ENCODE results near the gene PPP1R14B. TPM values are rescaled to one million over a fixed set of nuclear protein-coding genes. Genes with fewer than 3 reads are reported as not detected.
A peak's percentile ranks its signal among the peaks of the same experiment; 100 is the strongest.

Gene PPP1R14B
- total and polyA plus RNA-seq, 2 of the 13 experiments (the other 11 are each of a cell fraction or from before 2014, with no cell fraction given): 110 to 148 TPM

DNA sequence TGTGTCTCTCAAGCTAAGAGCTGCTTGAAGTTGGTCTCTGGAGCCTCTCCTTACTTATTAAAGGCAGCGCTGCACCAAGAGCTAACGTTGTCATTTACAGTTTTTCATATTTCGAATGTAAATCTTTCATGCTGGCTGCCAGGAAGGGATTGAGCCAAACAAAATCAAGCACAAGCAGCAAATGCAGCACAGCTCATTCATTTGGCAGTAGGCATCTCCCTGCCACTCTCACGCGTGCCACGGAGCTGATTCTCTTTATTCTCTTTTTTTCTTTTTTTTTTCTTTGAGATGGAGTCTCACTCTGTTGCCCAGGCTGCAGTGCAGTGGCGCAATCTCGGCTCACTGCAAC, 13.8 kb downstream of the PPP1R14B start:
- no peak for FAIRE-seq
- no peak for ATAC-seq
- no peak for DNase-seq (ENCODE audit: low spot score)
- Histone ChIP-seq H3K4me1 (ENCODE audit: insufficient read depth, low read length) (peaks cover 68% of the 10 kb centered on the region), H3K9ac (ENCODE audit: insufficient read depth, low read depth, low read length) (0 out of 2 replicates have a peak overlapping the region, but pooled peaks have one; percentile 3), H2AFZ (ENCODE audit: low read length) (no peak overlapping the region), H3K9me3 (ENCODE audit: low read length) (no peaks in the 10 kb centered on the region), H3K36me3 (replicated peaks in 1 of 2; ENCODE audit: control insufficient read depth in 1 of 2, insufficient read depth in 2 of 2, low read length in 2 of 2) (no peaks in the 10 kb centered on the region), H3K27ac (ENCODE audit: extremely low read length, insufficient read depth, low read length) (no peak overlapping the region), H4K20me1 (ENCODE audit: insufficient read depth, low read length) (no peaks in the 10 kb centered on the region), H3K4me3 (replicated peaks in 1 of 3; ENCODE audit: insufficient read depth in 1 of 3, low read depth in 2 of 3, low read length in 3 of 3) (peak overlapping the region in 1 of 3 experiments; percentile 50; a peak in 1 of 6 replicates), H3K27me3 (ENCODE audit: control insufficient read depth in 1 of 2, insufficient read depth in 2 of 2, low read length in 2 of 2) (no peaks in the 10 kb centered on the region), H3K4me2 (ENCODE audit: low read depth, low read length) (peak overlapping the region; percentile 70; the same call in 1 of the 2 replicates), H3K79me2 (ENCODE audit: insufficient read depth, low read length) (peaks cover 3% of the 10 kb centered on the region)
- CTCF ChIA-PET (ENCODE audit: low intra/inter-chr PET ratio, low total read pairs): no interaction called here
- POLR2A ChIA-PET: interaction anchor here (0.5 to 1.8 kb wide), 3 partner anchors 8 to 210 kb away, joined by 3 to 6 read pairs (median 3); partner anchors contain the start of gene FKBP2
- in situ Hi-C loops (cut with HindIII; ENCODE audit: extremely low pct_ligation_motif_present, low pct_unique_long_range_greater_than_20kb): no loop called here
- 96% methylated on average over 8 of the region's 8 CpGs for WGBS (ENCODE audit: low lambda C conversion rate)
- intact Hi-C loops (cut with micrococcal nuclease; ENCODE audit: unreplicated experiment): no loop called here
- no TSS peak for BruUV-seq (replicated peaks)
- TF ChIP-seq ZNF124 (CRISPR knock-in tag; IDR thresholded peaks at IDR 0.05) (no peak), ZC3H13 (CRISPR knock-in tag; IDR thresholded peaks at IDR 0.05) (no peak), ARID2 (CRISPR knock-in tag; IDR thresholded peaks at IDR 0.05; ENCODE audit: borderline replicate concordance) (no peak), TP53 (CRISPR knock-in tag; conservative IDR thresholded peaks at IDR 0.05) (no peak), NFE2L1 (CRISPR knock-in tag; IDR thresholded peaks at IDR 0.05; ENCODE audit: borderline replicate concordance) (no peak)
- TF ChIP-seq, protein P1, sequence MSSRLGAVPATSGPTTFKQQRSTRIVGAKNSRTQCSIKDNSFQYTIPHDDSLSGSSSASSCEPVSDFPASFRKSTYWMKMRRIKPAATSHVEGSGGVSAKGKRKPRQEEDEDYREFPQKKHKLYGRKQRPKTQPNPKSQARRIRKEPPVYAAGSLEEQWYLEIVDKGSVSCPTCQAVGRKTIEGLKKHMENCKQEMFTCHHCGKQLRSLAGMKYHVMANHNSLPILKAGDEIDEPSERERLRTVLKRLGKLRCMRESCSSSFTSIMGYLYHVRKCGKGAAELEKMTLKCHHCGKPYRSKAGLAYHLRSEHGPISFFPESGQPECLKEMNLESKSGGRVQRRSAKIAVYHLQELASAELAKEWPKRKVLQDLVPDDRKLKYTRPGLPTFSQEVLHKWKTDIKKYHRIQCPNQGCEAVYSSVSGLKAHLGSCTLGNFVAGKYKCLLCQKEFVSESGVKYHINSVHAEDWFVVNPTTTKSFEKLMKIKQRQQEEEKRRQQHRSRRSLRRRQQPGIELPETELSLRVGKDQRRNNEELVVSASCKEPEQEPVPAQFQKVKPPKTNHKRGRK (CRISPR knock-in tag; IDR thresholded peaks at IDR 0.05): no peak
- TF ChIP-seq, protein P2, sequence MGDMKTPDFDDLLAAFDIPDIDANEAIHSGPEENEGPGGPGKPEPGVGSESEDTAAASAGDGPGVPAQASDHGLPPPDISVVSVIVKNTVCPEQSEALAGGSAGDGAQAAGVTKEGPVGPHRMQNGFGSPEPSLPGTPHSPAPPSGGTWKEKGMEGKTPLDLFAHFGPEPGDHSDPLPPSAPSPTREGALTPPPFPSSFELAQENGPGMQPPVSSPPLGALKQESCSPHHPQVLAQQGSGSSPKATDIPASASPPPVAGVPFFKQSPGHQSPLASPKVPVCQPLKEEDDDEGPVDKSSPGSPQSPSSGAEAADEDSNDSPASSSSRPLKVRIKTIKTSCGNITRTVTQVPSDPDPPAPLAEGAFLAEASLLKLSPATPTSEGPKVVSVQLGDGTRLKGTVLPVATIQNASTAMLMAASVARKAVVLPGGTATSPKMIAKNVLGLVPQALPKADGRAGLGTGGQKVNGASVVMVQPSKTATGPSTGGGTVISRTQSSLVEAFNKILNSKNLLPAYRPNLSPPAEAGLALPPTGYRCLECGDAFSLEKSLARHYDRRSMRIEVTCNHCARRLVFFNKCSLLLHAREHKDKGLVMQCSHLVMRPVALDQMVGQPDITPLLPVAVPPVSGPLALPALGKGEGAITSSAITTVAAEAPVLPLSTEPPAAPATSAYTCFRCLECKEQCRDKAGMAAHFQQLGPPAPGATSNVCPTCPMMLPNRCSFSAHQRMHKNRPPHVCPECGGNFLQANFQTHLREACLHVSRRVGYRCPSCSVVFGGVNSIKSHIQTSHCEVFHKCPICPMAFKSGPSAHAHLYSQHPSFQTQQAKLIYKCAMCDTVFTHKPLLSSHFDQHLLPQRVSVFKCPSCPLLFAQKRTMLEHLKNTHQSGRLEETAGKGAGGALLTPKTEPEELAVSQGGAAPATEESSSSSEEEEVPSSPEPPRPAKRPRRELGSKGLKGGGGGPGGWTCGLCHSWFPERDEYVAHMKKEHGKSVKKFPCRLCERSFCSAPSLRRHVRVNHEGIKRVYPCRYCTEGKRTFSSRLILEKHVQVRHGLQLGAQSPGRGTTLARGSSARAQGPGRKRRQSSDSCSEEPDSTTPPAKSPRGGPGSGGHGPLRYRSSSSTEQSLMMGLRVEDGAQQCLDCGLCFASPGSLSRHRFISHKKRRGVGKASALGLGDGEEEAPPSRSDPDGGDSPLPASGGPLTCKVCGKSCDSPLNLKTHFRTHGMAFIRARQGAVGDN (CRISPR knock-in tag; IDR thresholded peaks at IDR 0.05): no peak
- TF ChIP-seq, protein P3, sequence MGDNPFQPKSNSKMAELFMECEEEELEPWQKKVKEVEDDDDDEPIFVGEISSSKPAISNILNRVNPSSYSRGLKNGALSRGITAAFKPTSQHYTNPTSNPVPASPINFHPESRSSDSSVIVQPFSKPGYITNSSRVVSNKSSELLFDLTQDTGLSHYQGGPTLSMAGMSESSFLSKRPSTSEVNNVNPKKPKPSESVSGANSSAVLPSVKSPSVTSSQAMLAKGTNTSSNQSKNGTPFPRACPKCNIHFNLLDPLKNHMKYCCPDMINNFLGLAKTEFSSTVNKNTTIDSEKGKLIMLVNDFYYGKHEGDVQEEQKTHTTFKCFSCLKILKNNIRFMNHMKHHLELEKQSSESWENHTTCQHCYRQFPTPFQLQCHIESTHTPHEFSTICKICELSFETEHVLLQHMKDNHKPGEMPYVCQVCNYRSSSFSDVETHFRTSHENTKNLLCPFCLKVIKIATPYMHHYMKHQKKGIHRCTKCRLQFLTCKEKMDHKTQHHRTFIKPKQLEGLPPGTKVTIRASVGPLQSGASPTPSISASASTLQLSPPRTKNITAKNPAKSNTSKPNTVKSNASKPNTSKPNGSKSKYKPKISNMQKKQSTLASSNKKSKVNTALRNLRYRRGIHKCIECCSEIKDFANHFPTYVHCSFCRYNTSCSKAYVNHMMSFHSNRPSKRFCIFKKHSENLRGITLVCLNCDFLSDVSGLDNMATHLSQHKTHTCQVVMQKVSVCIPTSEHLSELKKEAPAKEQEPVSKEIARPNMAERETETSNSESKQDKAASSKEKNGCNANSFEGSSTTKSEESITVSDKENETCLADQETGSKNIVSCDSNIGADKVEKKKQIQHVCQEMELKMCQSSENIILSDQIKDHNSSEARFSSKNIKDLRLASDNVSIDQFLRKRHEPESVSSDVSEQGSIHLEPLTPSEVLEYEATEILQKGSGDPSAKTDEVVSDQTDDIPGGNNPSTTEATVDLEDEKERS (CRISPR knock-in tag; IDR thresholded peaks at IDR 0.05): no peak
- TF ChIP-seq, protein P4, sequence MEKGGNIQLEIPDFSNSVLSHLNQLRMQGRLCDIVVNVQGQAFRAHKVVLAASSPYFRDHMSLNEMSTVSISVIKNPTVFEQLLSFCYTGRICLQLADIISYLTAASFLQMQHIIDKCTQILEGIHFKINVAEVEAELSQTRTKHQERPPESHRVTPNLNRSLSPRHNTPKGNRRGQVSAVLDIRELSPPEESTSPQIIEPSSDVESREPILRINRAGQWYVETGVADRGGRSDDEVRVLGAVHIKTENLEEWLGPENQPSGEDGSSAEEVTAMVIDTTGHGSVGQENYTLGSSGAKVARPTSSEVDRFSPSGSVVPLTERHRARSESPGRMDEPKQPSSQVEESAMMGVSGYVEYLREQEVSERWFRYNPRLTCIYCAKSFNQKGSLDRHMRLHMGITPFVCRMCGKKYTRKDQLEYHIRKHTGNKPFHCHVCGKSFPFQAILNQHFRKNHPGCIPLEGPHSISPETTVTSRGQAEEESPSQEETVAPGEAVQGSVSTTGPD (CRISPR knock-in tag; IDR thresholded peaks at IDR 0.05): no peak
- TF ChIP-seq, protein P5, sequence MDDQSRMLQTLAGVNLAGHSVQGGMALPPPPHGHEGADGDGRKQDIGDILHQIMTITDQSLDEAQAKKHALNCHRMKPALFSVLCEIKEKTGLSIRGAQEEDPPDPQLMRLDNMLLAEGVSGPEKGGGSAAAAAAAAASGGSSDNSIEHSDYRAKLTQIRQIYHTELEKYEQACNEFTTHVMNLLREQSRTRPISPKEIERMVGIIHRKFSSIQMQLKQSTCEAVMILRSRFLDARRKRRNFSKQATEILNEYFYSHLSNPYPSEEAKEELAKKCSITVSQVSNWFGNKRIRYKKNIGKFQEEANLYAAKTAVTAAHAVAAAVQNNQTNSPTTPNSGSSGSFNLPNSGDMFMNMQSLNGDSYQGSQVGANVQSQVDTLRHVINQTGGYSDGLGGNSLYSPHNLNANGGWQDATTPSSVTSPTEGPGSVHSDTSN (CRISPR knock-in tag; IDR thresholded peaks at IDR 0.05; ENCODE audit: borderline replicate concordance): no peak
- TF ChIP-seq, protein P6, sequence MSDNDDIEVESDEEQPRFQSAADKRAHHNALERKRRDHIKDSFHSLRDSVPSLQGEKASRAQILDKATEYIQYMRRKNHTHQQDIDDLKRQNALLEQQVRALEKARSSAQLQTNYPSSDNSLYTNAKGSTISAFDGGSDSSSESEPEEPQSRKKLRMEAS (IDR thresholded peaks at IDR 0.05): no peak

All from HepG2 (cell line).